Neural cell (in vitro differentiated cells): ENCODE data around the gene MS4A13. TPM values are rescaled to one million over a fixed set of nuclear protein-coding genes. Genes with fewer than 3 reads are reported as not detected.

Experiments used
- H2AFZ ChIP-seq: fragments of 200-600, 300-800 bp; sonication (generic), shearing (Covaris generic); 2 replicates; pipeline ENCODE4 v1.6.0; 2014; ENCODE audit warnings: low read depth, mild to moderate bottlenecking, antibody characterized with exemption, low read length, moderate library complexity
- H3F3A ChIP-seq: fragments of 200-600 bp; shearing (Covaris generic); 2 replicates; pipeline ENCODE4 v1.6.1; 2016; ENCODE audit warnings: mild to moderate bottlenecking, moderate library complexity, mixed read lengths, antibody characterized with exemption, low read length; ENCODE audit not compliant: insufficient read depth, poor library complexity, severe bottlenecking
- H3K27ac ChIP-seq: fragments of 200-600, 300-800 bp; sonication (generic), shearing (Covaris generic); 2 replicates; pipeline ENCODE4 v1.5.1; 2014; ENCODE audit warnings: mild to moderate bottlenecking, low read length, moderate library complexity
- H3K27me3 ChIP-seq: fragments of 300-800, 200-600 bp; sonication (generic), shearing (Covaris generic); 2 replicates; pipeline ENCODE4 v1.6.0; 2014; ENCODE audit warnings: mild to moderate bottlenecking, low read depth, low read length, moderate library complexity; ENCODE audit not compliant: insufficient read depth
- H3K36me3 ChIP-seq: fragments of 300-800, 200-600 bp; sonication (generic), shearing (Covaris generic); 2 replicates; pipeline ENCODE4 v1.5.1; 2014; ENCODE audit warnings: mild to moderate bottlenecking, antibody characterized with exemption, low read length, moderate library complexity; ENCODE audit not compliant: insufficient read depth
- H3K4me2 ChIP-seq: fragments of 300-800, 200-600 bp; sonication (generic), shearing (Covaris generic); 2 replicates; pipeline ENCODE4 v1.6.0; 2014; ENCODE audit warnings: mild to moderate bottlenecking, low read length
- H3K4me3 ChIP-seq: fragments of 300-800, 200-600 bp; sonication (generic), shearing (Covaris generic); 2 replicates; pipeline ENCODE4 v1.5.1; 2014; ENCODE audit warnings: mild to moderate bottlenecking, low read length, moderate library complexity
- H3K79me2 ChIP-seq: fragments of 200-600 bp; shearing (Covaris generic); replicated peaks from 2 replicates; pipeline ENCODE4 v1.6.0; 2014; ENCODE audit warnings: mild to moderate bottlenecking, low read length, moderate library complexity; ENCODE audit not compliant: insufficient read depth
- H3K9ac ChIP-seq: fragments of 300-800, 200-600 bp; sonication (generic), shearing (Covaris generic); 2 replicates; pipeline ENCODE4 v1.6.1; 2016; ENCODE audit warnings: mild to moderate bottlenecking, low read length, mixed read lengths
- H3K9me2 ChIP-seq: fragments of 200-600 bp; shearing (Covaris generic); 2 replicates; pipeline ENCODE4 v1.6.1; 2016; ENCODE audit warnings: mild to moderate bottlenecking, low read length, mixed read lengths; ENCODE audit not compliant: insufficient read depth
- H3K9me3 ChIP-seq: fragments of 200-600, 300-800 bp; sonication (generic), shearing (Covaris generic); 2 replicates; pipeline ENCODE4 v1.6.1; 2016; ENCODE audit warnings: mild to moderate bottlenecking, mixed run types, low read length, moderate library complexity, mixed read lengths
- H4K20me1 ChIP-seq: fragments of 200-600 bp; shearing (Covaris generic); 2 replicates; pipeline ENCODE4 v1.6.1; 2016; ENCODE audit warnings: mild to moderate bottlenecking, mixed run types; ENCODE audit not compliant: insufficient read depth
- CTCF ChIP-seq: fragments of 450-650 bp; IDR thresholded peaks from 2 replicates; pipeline ENCODE4 v1.5.1; 2014; ENCODE audit warnings: antibody characterized with exemption, mild to moderate bottlenecking, moderate library complexity; ENCODE audit not compliant: poor library complexity, severe bottlenecking
- EP300 ChIP-seq: fragments of 450-650 bp; conservative IDR thresholded peaks from 2 replicates; pipeline ENCODE4 v1.6.1; 2014; ENCODE audit warnings: antibody characterized with exemption, mild to moderate bottlenecking, moderate library complexity; ENCODE audit not compliant: poor library complexity, severe bottlenecking
- EZH2 ChIP-seq: fragments of 200-600, 300-800 bp; shearing (Covaris generic), sonication (generic); IDR thresholded peaks from 2 replicates; pipeline ENCODE4 v1.6.1; 2014; ENCODE audit warnings: antibody characterized with exemption, low read length, borderline replicate concordance, mild to moderate bottlenecking; ENCODE audit not compliant: insufficient read depth, poor library complexity, severe bottlenecking
- MXI1 ChIP-seq: fragments of 450-650 bp; conservative IDR thresholded peaks from 2 replicates; pipeline ENCODE4 v1.6.1; 2014; ENCODE audit warnings: antibody characterized with exemption, mild to moderate bottlenecking; ENCODE audit not compliant: poor library complexity, severe bottlenecking
- POLR2AphosphoS5 ChIP-seq: IDR thresholded peaks from 2 replicates; pipeline ENCODE4 v1.6.1; 2012
- RAD21 ChIP-seq: fragments of 450-650 bp; conservative IDR thresholded peaks from 2 replicates; pipeline ENCODE4 v1.6.1; 2014; ENCODE audit warnings: antibody characterized with exemption, mild to moderate bottlenecking, moderate library complexity
- REST ChIP-seq: IDR thresholded peaks from 2 replicates; pipeline ENCODE4 v1.6.1; 2012; ENCODE audit warnings: borderline replicate concordance
- SMC3 ChIP-seq: fragments of 450-650 bp; conservative IDR thresholded peaks from 2 replicates; pipeline ENCODE4 v1.6.1; 2014; ENCODE audit warnings: antibody characterized with exemption, mild to moderate bottlenecking, moderate library complexity; ENCODE audit not compliant: poor library complexity
- TAF1 ChIP-seq: IDR thresholded peaks from 2 replicates; pipeline ENCODE4 v1.6.1; 2012; ENCODE audit warnings: low read depth
- polyA plus RNA-seq: library from polyadenylated mRNA; depleted of rRNA; stranded (reverse); fragments of >200 nt; gene quantifications from 2 replicates; pipeline ENCODE4 v1.2.3, GENCODE V29; 2014

MS4A13 gene
- polyA plus RNA-seq, 1 donor from 2014 or later: not detected

GRCh38 chr11:60498399-60498798, 16.8 kb upstream of the MS4A13 start:
- Histone ChIP-seq H3K9ac (no peak overlapping the region), H3K4me3 (no peak overlapping the region), H3K27ac (no peak overlapping the region), H3K79me2 (no peaks in the 10 kb centered on the region), H3K4me2 (no peak overlapping the region), H3K27me3 (no peaks in the 10 kb centered on the region), H2AFZ (no peak overlapping the region), H3K36me3 (no peaks in the 10 kb centered on the region), H3K9me3 (no peaks in the 10 kb centered on the region), H4K20me1 (no peaks in the 10 kb centered on the region), H3F3A (no peaks in the 10 kb centered on the region), H3K9me2 (no peaks in the 10 kb centered on the region)
- TF ChIP-seq CTCF: no peak
- no peak for TF ChIP-seq TAF1
- no peak for TF ChIP-seq MXI1
- TF ChIP-seq EZH2: no peak
- no peak for TF ChIP-seq REST
- TF ChIP-seq EP300: no peak
- TF ChIP-seq POLR2AphosphoS5: no peak
- TF ChIP-seq RAD21: no peak
- no peak for TF ChIP-seq SMC3

GRCh38 chr11:60498853-60499252, 16.3 kb upstream of the MS4A13 start:
- Histone ChIP-seq H3K9me2 (no peaks in the 10 kb centered on the region), H3K27ac (no peak overlapping the region), H3K4me2 (no peak overlapping the region)

More at GRCh38 chr11:60498853-60499252, 16.3 kb upstream of the MS4A13 start:
- Histone ChIP-seq H3F3A (no peaks in the 10 kb centered on the region), H3K9ac (no peak overlapping the region), H3K9me3 (no peaks in the 10 kb centered on the region), H3K36me3 (no peaks in the 10 kb centered on the region), H3K79me2 (no peaks in the 10 kb centered on the region), H2AFZ (no peak overlapping the region), H3K4me3 (no peak overlapping the region), H4K20me1 (no peaks in the 10 kb centered on the region), H3K27me3 (no peaks in the 10 kb centered on the region)
- TF ChIP-seq EP300 (no peak), REST (no peak), TAF1 (no peak), EZH2 (no peak), CTCF (no peak), MXI1 (no peak), SMC3 (no peak), POLR2AphosphoS5 (no peak), RAD21 (no peak)
